OCI-LY3 (cell line): ENCODE data around the gene SCGB1A1.

Experiments used
- H2AFZ ChIP-seq: fragments of 200-600, 300-600 bp; shearing (Covaris generic); 2 replicates; pipeline ENCODE4 v1.6.0; 2014; ENCODE audit warnings: antibody characterized with exemption, low read depth, low read length
- H3K27ac ChIP-seq: fragments of 200-600, 300-600 bp; sonication (generic); 2 replicates; pipeline ENCODE4 v1.5.1; 2014; ENCODE audit warnings: mild to moderate bottlenecking, low read length, moderate library complexity, mixed read lengths
- H3K27me3 ChIP-seq: fragments of 200-600, 300-600 bp; sonication (generic); 2 replicates; pipeline ENCODE4 v1.6.1; 2014; ENCODE audit warnings: low read depth, low read length, mixed read lengths
- H3K36me3 ChIP-seq: fragments of 200-600, 300-600 bp; sonication (generic); replicated peaks from 2 replicates; pipeline ENCODE3; 2014; ENCODE audit warnings: low read depth, low read length, mixed read lengths
- H3K4me1 ChIP-seq: fragments of 300-600, 200-600 bp; sonication (generic); 2 replicates; pipeline ENCODE4 v1.6.1; 2014; ENCODE audit warnings: low read length, mixed read lengths
- H3K4me2 ChIP-seq: fragments of 200-600, 300-600 bp; sonication (generic); 2 replicates; pipeline ENCODE4 v1.6.1; 2014; ENCODE audit warnings: low read length, mixed read lengths
- H3K4me3 ChIP-seq: fragments of 300-600, 200-600 bp; sonication (generic); 2 replicates; pipeline ENCODE4 v1.5.1; 2014; ENCODE audit warnings: antibody characterized with exemption, mild to moderate bottlenecking, low read length, moderate library complexity
- H3K79me2 ChIP-seq: fragments of 300-600, 200-600 bp; shearing (Covaris generic); 2 replicates; pipeline ENCODE4 v1.6.1; 2014; ENCODE audit warnings: mild to moderate bottlenecking, low read length, mixed read lengths
- H3K9ac ChIP-seq: fragments of 300-600, 200-600 bp; shearing (Covaris generic); 2 replicates; pipeline ENCODE4 v1.6.0; 2014; ENCODE audit warnings: mild to moderate bottlenecking, low read length, moderate library complexity
- H3K9me3 ChIP-seq: fragments of 200-600, 300-600 bp; shearing (Covaris generic); 2 replicates; pipeline ENCODE4 v1.6.1; 2014; ENCODE audit warnings: low read length, mixed read lengths; ENCODE audit not compliant: insufficient read depth
- H4K20me1 ChIP-seq: fragments of 200-600, 300-600 bp; sonication (generic); 2 replicates; pipeline ENCODE4 v1.6.1; 2016; ENCODE audit warnings: low read length, mixed read lengths; ENCODE audit not compliant: insufficient read depth
- CTCF ChIP-seq: fragments of 200-600, 300-600 bp; sonication (generic); IDR thresholded peaks from 2 replicates; pipeline ENCODE4 v1.5.1; 2014; ENCODE audit warnings: antibody characterized with exemption, low read length, low read depth
- EZH2phosphoT487 ChIP-seq: fragments of 200-600 bp; shearing (Covaris generic); IDR thresholded peaks from 2 replicates; pipeline ENCODE4 v1.6.1; 2018; ENCODE audit warnings: antibody characterized with exemption, mixed run types, low read depth

SCGB1A1 gene

DNA sequence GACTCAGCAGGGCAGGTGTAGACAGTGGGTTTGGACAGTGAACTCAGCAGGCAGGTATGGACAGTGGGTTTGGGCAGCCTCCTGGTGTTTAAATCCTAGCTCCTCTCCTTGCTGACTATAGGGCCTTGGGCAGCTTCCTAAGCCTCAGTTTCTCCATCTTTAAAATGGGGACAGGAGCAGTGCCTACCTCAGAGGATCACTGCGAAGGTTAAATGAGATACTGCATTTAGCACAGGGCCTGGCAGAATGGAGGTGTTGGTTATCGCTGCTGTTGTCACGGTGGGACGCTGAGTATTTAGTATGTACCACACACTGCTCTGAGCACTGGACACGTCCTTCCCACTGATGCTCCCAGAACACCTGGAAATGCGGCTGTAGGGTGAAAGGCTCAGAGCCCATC is 14.4 kb upstream of the SCGB1A1 start:
- H3K4me2 ChIP-seq, result no peak overlapping the region
- H3K36me3 ChIP-seq, result no peaks in the 10 kb centered on the region
- H3K9me3 ChIP-seq, result no peaks in the 10 kb centered on the region
- H4K20me1 ChIP-seq, result no peaks in the 10 kb centered on the region
- H3K4me3 ChIP-seq, result no peak overlapping the region
- H2AFZ ChIP-seq, result no peak overlapping the region
- no peak overlapping the region for H3K9ac ChIP-seq
- H3K79me2 ChIP-seq, result no peaks in the 10 kb centered on the region
- no peak overlapping the region for H3K27ac ChIP-seq
- no peaks in the 10 kb centered on the region for H3K4me1 ChIP-seq
- TF ChIP-seq EZH2phosphoT487 (no peak), CTCF (no peak)
- H3K27me3 ChIP-seq, result peaks cover 14% of the 10 kb centered on the region

DNA sequence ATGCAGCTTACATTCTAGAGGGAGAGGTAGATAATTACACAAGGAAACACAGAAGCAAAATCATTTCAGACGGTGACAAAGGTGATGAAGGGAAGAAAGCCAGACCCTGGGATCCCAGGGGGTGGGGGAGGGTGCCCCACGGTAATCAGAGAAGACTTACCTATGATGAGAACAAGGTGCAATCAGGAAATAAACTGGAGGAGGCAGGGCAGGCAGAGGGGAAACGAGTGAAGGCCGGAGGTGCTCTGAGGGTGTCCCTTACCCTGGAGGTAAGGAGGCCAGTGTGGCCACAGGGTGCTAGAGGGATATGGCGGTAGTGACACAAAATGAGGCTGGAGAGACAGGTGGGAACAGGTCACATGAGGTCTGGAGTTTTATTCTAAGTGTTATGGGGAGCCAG is 13.9 kb upstream of the SCGB1A1 start:
- Histone ChIP-seq H3K9ac (no peak overlapping the region), H2AFZ (no peak overlapping the region), H3K9me3 (no peaks in the 10 kb centered on the region), H3K4me2 (no peak overlapping the region), H3K27me3 (peaks cover 14% of the 10 kb centered on the region), H4K20me1 (no peaks in the 10 kb centered on the region), H3K4me3 (no peak overlapping the region), H3K4me1 (no peaks in the 10 kb centered on the region), H3K36me3 (no peaks in the 10 kb centered on the region), H3K27ac (no peak overlapping the region), H3K79me2 (no peaks in the 10 kb centered on the region)
- no peak for TF ChIP-seq CTCF
- TF ChIP-seq EZH2phosphoT487, result no peak

- no peak overlapping the region for H3K4me3 ChIP-seq
- H3K27ac ChIP-seq, result no peak overlapping the region
- no peak overlapping the region for H3K9ac ChIP-seq
- H4K20me1 ChIP-seq, result no peaks in the 10 kb centered on the region
- no peaks in the 10 kb centered on the region for H3K9me3 ChIP-seq
- TF ChIP-seq CTCF, result no peak
- no peak for TF ChIP-seq EZH2phosphoT487
- H3K79me2 ChIP-seq, result no peaks in the 10 kb centered on the region
- H3K27me3 ChIP-seq, result peaks cover 14% of the 10 kb centered on the region
- no peak overlapping the region for H2AFZ ChIP-seq
- no peak overlapping the region for H3K4me2 ChIP-seq
- no peaks in the 10 kb centered on the region for H3K36me3 ChIP-seq
- no peaks in the 10 kb centered on the region for H3K4me1 ChIP-seq
Measured at GRCh38 chr11:62406034-62406433, 12.8 kb upstream of the SCGB1A1 start.

DNA sequence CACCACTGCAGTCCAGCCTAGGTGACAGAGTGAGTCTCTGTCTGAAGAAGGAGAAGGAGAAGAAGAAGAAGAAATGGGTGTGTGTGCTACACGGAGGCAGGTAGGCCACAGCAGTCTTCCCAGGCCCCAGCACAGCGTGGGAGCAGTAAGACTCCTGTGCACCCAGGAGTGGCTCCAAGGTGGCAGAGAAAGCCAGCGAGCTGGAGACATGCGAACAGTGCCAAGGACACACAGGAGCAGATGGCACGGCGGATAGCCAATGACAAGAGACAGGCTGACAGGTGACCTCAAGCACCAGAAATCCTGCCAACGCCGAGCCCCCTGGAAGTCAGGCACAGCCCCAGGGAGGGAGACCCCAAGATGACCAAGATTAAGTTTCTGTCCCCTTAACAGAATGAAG is 9.0 kb upstream of the SCGB1A1 start:
- H2AFZ ChIP-seq, result no peak overlapping the region
- no peaks in the 10 kb centered on the region for H3K9me3 ChIP-seq
- TF ChIP-seq CTCF (no peak), EZH2phosphoT487 (no peak)
- no peak overlapping the region for H3K4me3 ChIP-seq
- no peak overlapping the region for H3K4me2 ChIP-seq
- no peaks in the 10 kb centered on the region for H3K79me2 ChIP-seq
- peaks cover 9% of the 10 kb centered on the region for H3K27me3 ChIP-seq
- H3K27ac ChIP-seq, result no peak overlapping the region
- no peaks in the 10 kb centered on the region for H4K20me1 ChIP-seq
- H3K36me3 ChIP-seq, result no peaks in the 10 kb centered on the region
- H3K9ac ChIP-seq, result no peak overlapping the region
- H3K4me1 ChIP-seq, result no peaks in the 10 kb centered on the region
